NCI-H69 (cell line): ENCODE results near the gene ASB3.

Experiments
- DNase-seq: peaks from one replicate; lab custom pipeline; 2025; lab: John Stamatoyannopoulos, UW

The ASB3 gene

DNA sequence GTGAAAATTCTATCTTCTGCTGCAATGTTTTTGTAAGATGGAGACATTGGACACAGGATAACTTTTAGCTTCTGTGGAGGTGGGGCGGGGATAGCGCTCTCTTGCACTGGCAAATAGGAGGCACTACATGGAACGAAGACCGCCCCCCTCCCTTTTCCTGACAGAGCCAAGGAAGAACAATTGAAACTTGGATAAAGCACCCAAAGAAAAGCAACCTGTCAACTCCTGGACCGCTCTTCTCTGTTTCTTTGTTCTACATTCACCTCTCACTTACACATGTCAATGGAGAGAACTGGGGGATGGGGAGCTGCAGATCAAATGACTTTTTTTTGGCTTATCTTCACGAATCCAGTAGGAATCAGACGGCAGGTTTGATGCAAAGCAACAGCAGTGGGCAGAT lies 145.5 kb downstream of the ASB3 start:
- no peak for DNase-seq

DNA sequence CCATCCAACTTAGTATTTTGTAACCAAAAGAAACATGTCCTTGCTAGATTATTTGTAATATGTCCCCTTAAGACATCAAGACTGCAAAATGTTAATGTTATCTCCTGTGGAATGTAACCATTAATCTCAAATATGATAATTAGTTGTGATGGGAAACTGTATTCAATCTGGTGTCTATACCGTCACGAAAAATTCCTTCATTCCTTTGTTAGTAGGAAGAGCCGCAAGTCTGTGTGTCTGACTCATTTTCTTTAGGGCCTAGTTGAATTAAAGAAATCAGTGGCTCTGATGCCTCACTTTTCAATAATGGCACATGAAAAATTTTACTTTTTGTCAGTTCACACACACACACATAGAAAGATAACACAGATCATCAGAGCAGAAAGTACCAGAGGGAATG lies 146.3 kb downstream of the ASB3 start:
- no peak for DNase-seq

DNA sequence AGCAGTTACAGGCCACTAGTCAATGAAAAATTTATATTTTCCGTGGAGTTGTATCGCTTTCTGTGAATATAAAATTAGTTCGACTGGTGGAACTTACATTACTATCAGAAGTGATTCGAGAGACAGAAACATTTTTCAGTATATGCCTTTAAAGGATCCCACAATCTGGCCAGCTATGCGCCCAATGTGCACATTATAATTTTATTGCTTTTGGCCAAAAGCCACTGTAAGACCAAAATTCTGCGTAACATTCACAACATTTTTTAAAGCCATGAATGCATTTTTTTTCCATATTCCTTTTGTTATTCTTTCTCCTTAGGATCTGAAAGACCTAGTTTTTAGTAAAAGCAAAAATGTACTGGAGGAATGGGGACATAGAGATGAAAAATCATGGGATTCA lies 150.2 kb downstream of the ASB3 start:
- no peak for DNase-seq

DNA sequence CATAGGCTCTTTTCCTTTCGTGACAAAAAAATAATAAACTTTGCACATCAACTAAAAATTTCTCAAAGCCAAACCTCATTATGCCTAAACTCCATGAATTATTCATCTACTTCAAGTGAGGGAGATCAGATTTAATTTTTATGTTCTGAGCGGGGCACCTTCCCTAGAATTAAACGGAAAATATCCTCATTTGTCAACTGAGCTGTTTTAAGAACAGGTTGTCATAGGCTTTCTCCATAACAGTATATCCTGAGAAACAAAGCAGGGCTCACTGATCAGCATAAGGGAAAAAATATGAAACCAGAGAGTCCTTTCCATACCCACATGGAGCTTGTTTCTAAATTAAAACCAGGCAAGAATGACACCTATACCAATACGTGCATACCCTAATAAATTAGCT lies 150.6 kb downstream of the ASB3 start:
- no peak for DNase-seq

DNA sequence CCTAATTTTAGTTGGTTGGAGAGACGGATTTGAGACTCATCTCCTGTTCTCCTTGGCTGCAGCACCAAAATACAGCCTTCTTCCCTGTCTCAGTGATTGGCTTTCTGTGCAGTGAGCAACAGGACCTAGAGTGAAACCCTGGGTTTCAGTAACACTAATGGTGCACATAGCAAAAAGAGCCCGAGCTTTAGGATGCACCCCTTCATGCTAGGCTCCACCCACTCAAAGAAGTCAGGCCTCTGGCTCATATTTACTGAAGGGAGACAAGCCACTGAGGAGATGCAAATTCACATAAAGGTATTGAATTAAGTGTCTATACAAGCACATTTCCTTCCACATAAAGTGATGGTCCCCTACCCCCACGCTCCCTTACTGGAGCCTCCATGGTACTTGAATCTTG lies 151.1 kb downstream of the ASB3 start:
- DNase-seq: no peak

DNA sequence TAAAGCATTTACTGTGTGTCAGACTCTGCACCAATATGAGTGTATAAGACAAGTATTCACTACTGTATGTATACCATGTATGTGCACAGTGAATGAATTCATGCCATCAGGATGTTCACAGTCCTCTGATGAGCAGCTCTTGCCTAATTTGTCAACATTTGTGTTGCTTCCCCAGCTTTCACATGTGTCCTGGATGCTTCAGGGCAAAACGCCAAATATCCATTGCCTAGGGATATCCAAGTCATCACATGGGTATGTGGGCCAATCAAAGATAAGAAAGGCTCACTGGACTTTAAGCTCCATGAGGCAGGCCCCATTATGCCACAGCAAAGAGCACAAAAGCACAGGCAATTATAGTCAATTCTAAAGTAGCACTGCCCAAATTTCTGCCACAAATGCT lies 153.3 kb downstream of the ASB3 start:
- DNase-seq: peak; percentile 100

DNA sequence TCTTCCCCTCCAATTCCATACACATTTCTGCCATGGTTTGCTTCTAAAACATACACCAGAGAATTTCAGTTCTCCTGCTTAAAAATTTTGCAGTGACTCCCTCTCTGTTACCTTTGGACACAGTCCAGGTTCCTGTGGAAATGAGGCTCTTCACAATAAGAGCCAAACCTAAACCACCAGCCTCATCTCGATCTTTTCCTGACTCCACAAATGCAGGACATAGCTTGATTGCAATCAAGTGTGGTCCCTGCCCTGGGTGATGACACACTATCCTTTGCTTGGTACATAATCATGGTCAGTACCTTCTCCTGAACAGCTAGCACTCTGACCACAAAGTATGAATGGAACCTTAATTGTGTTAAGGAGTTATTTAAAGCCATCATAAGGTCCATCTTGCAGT lies 154.0 kb downstream of the ASB3 start:
- peak; percentile 100 for DNase-seq

DNA sequence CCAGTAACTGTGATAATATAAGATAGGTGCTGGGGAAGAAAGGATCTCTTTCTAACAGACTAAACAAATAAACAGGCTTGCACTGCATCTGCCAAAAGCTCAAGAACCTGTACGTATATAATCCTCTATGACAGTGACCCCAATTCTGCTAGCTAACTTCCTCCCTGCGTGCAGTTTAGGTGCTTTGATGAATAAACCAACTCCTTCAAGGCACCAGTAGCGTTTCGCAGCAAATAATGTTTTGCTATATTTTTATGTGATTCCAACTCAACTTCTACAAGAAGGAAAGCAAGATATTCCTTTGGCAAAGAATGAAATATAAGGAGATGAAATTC lies 154.7 kb downstream of the ASB3 start:
- DNase-seq: no peak

DNA sequence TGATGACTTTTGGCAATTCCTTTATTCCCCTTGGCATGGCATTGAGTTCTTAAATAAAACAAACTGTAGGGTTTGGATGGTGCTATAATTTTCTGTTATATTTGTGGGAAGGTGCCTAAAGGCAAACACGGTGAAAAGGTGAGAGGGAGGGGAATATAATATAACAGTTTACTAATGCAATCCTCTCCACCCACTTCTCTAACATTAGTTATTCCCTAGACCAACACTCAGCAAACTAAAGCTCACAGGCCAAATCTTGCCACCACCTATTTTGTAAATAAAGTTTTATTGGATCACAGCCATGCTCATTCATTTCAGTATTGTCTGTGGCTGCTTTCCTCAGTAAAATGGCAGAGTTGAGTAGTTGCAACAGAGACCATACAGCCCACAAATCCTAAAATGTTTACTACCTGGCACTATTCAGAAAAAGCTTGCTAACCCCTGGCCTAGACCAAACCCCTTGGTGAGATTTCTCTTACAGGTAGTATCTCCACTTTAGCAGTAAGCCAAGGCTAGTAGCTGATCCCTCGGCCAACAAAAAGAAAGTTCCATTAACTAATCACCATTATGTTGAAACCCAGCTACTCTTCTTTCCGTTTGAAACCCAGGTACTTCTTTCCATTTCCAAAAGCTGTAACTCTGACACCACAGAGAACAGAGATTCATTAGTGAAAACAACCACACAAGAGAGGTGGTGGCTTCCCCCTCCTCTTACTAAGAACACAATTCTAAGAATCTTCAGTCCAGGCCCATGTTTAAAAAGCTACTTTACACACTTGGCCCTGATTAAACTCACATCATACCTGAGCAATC lies 155.2 kb downstream of the ASB3 start:
- peak; percentile 100 for DNase-seq

DNA sequence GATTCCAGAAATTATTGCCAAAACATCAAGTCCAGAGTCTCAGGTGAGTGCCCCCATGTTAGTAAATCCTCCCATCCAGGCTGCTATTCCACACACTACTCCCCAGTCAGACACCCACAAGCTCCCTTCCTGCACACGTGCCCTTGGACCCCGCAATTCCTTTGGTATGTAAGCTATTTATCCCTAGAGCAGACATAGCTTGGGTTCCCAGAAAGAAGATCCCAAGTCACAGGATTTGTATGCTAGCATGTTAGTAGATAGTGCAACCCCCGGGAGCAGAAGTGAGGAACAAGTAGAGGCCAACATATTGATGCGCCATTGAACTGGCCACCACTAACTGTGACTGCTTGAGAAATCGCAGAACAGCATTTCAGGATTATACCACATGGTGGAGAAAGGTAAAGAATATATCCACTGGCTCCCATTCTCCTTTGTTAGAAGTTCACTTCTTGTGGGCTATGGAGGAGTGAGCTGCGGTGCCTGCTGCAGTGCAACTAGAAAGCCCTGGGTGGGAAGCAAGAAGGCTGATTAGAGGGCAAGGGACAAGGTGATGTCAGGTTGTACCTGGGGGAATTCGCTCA lies 156.6 kb downstream of the ASB3 start:
- DNase-seq: no peak

DNA sequence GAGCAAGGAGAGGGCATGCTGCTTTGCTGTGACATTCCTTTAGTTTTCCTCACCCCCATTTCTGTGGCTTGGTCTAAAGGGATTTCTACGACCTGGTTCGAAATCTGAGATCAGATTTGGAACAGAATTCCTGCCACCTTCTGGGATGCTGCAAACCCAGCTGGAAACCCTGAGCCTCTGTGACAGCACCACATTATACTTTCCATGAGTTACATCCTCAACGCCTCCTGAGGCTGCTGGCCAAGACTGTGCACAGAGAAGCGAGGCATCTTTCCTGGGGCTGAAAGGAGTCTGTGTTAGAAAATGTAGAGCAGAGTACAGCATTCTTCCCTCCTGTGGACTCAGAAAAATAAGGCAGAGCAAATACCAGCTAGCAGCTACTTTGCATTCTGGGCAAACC lies 157.3 kb downstream of the ASB3 start:
- no peak for DNase-seq

DNA sequence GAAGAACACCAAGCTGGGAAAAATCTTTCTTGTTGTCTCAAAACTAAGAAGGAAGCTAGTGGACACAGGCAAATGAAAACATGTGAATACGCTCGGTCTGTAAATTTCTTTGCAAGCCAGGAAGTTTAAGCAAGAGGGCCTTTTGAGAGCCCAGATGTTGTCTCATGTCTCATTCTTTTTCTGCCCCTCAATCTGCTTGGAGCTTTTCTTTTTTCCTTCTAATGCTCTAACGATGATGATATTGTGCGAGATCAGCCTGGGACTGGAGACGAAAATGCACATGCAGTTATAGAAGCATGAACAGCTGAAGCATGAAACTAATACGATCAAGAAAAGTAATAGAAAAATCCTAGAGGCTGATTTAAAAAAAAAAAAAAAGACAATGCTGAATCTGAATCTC lies 157.8 kb downstream of the ASB3 start:
- no peak for DNase-seq

DNA sequence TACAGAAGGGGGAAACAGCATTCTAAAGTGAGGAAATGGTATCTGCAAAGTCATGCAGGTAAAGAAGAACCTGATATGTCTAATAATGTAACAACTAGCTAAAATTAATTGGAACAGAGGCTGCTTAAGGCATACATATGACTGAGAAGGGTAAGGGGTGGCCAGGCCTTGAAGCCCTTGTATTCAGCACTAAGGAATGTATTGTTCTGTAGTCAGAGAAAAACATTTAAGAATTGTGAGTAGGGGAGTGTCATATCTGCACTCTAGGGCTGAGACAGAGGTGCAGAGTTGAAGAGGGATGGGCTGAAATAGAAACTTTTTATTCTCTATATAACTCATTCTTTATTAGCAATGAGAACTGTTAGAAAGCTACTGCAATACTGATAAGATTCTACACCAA lies 164.6 kb downstream of the ASB3 start:
- DNase-seq: no peak

DNA sequence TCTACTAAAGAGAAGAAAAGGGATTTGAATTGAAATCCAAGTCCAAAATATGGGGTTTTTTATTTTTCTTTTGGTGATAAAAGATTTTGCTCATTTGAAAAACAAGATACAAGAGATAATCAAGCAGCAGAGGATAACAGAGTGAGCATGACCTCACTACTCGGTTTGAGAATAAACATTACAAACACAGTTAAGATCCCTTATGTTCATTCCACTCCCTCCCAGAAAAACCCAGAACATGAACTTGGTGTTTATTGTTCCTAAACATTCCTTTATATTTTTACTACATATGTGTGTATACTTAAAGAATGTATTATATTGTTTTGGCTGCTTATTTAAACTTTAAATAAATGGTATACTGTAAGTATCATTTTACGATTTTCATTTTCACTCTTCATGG lies 165.8 kb downstream of the ASB3 start:
- no peak for DNase-seq
